CD14-positive monocyte (primary cell): ENCODE measurements around the gene CHRM2. TPM values are rescaled to one million over a fixed set of nuclear protein-coding genes. Genes with fewer than 3 reads are reported as not detected.

Experiments
- DNase-seq, 3 donors: peaks; one replicate each; pipeline ENCODE4 v3.0.0-alpha.2; 2011 to 2022
- H2AFZ ChIP-seq: 2 replicates; pipeline ENCODE4 v1.6.0; 2012; ENCODE audit warnings: mild to moderate bottlenecking, low read depth, low read length, inconsistent platforms; ENCODE audit not compliant: insufficient read depth, poor library complexity, severe bottlenecking
- H3K27ac ChIP-seq, 2 donors: 1 replicate in 1 of 2; 2 replicates in 1 of 2; pipeline ENCODE4 v1.5.1; 2012 to 2013; ENCODE audit warnings: low read length in 2 of 2, control low read depth in 1 of 2, inconsistent platforms in 1 of 2, low read depth in 1 of 2, mild to moderate bottlenecking in 1 of 2
- H3K27me3 ChIP-seq, 2 donors: one replicate each; pipeline versions ENCODE4 v1.6.0 to v1.6.1; 2011 to 2013; ENCODE audit warnings: low read length in 2 of 2; ENCODE audit not compliant: control insufficient read depth in 2 of 2, insufficient read depth in 2 of 2
- H3K36me3 ChIP-seq, 2 donors: replicated peaks in 1 of 2; 1 replicate in 1 of 2; 2 replicates in 1 of 2; pipeline versions ENCODE4 v1.5.1 to v1.6.1; 2012 to 2013; ENCODE audit warnings: low read length in 2 of 2, control low read depth in 1 of 2, inconsistent platforms in 1 of 2, mild to moderate bottlenecking in 1 of 2; ENCODE audit not compliant: insufficient read depth in 2 of 2, control insufficient read depth in 1 of 2
- H3K4me1 ChIP-seq, 2 donors: 1 replicate in 1 of 2; 2 replicates in 1 of 2; pipeline versions ENCODE4 v1.5.1 to v1.6.1; 2012 to 2013; ENCODE audit warnings: low read length in 2 of 2, control low read depth in 1 of 2, inconsistent platforms in 1 of 2, mild to moderate bottlenecking in 1 of 2, moderate library complexity in 1 of 2; ENCODE audit not compliant: insufficient read depth in 2 of 2, control insufficient read depth in 1 of 2
- H3K4me2 ChIP-seq: replicated peaks from 2 replicates; pipeline ENCODE3; 2012; ENCODE audit warnings: low read length, moderate library complexity, mild to moderate bottlenecking; ENCODE audit not compliant: poor library complexity, severe bottlenecking; ENCODE audit errors: extremely low read depth
- H3K4me3 ChIP-seq, 3 experiments: fragments of 200-600 bp in 1 of 3; sonication (generic) in 1 of 3; replicated peaks in 1 of 3; 1 replicate in 2 of 3; 2 replicates in 1 of 3; pipeline ENCODE4 v1.5.1; 2011 to 2013; ENCODE audit warnings: low read length in 3 of 3, mild to moderate bottlenecking in 3 of 3, control low read depth in 2 of 3, low read depth in 2 of 3, inconsistent platforms in 1 of 3, moderate library complexity in 1 of 3
- H3K79me2 ChIP-seq: 2 replicates; pipeline ENCODE4 v1.6.0; 2012; ENCODE audit warnings: mild to moderate bottlenecking, control low read depth, inconsistent platforms, low read length, moderate library complexity; ENCODE audit not compliant: insufficient read depth
- H3K9ac ChIP-seq: 2 replicates; pipeline ENCODE4 v1.6.0; 2017; ENCODE audit warnings: low read length, mild to moderate bottlenecking; ENCODE audit not compliant: insufficient read depth, poor library complexity, severe bottlenecking
- H3K9me3 ChIP-seq, 2 donors: replicated peaks in 1 of 2; 1 replicate in 1 of 2; 2 replicates in 1 of 2; pipeline versions ENCODE4 v1.5.1 to v1.6.1; 2012 to 2013; ENCODE audit warnings: low read length in 2 of 2, control low read depth in 1 of 2; ENCODE audit not compliant: control insufficient read depth in 1 of 2, insufficient read depth in 1 of 2
- H4K20me1 ChIP-seq: 2 replicates; pipeline ENCODE4 v1.6.0; 2012; ENCODE audit warnings: mild to moderate bottlenecking, low read length, control low read depth, moderate library complexity; ENCODE audit not compliant: insufficient read depth
- H3K27ac Mint-ChIP-seq, 7 donors: one replicate each; pipeline ENCODE4 v1.8.0; 2020; ENCODE audit warnings: mild to moderate bottlenecking in 7 of 7, mixed read lengths in 7 of 7, moderate library complexity in 6 of 7, inconsistent platforms in 2 of 7
- H3K27me3 Mint-ChIP-seq, 3 donors: one replicate each; pipeline ENCODE4 v1.8.0; 2021 to 2022; ENCODE audit warnings: low read depth in 3 of 3, mild to moderate bottlenecking in 3 of 3, mixed read lengths in 3 of 3, moderate library complexity in 3 of 3, inconsistent platforms in 1 of 3
- H3K36me3 Mint-ChIP-seq, 2 donors: one replicate each; pipeline ENCODE4 v1.8.0; 2020; ENCODE audit warnings: mixed read lengths in 2 of 2, inconsistent platforms in 1 of 2, mild to moderate bottlenecking in 1 of 2
- H3K4me1 Mint-ChIP-seq: one replicate; pipeline ENCODE4 v1.8.0; 2020; ENCODE audit warnings: mild to moderate bottlenecking, mixed read lengths
- H3K4me3 Mint-ChIP-seq, 2 donors: one replicate each; pipeline ENCODE4 v1.8.0; 2020; ENCODE audit warnings: mild to moderate bottlenecking in 2 of 2, mixed read lengths in 2 of 2, moderate library complexity in 1 of 2
- H3K9me3 Mint-ChIP-seq, 7 donors: one replicate each; pipeline ENCODE4 v1.8.0; 2020 to 2022; ENCODE audit warnings: mixed read lengths in 7 of 7, mild to moderate bottlenecking in 6 of 7, moderate library complexity in 6 of 7, inconsistent platforms in 2 of 7
- CTCF ChIP-seq: fragments of 200-600 bp; IDR thresholded peaks from one replicate; pipeline ENCODE4 v1.8.0; 2022; ENCODE audit warnings: antibody characterized with exemption, mild to moderate bottlenecking
- WGBS: methylation state at CpG from one replicate; pipeline ENCODE4 v1.1.5; 2013; ENCODE audit warnings: missing lambda C conversion rate; ENCODE audit not compliant: insufficient coverage; 5-methylcytosine and 5-hydroxymethylcytosine counted together
- intact Hi-C, 2 donors: fragments of 100-400 bp; cut with micrococcal nuclease; formaldehyde crosslinking; loops; one replicate each; pipeline versions ENCODE4 v1.15.0 to v1.15.1; 2023
- polyA plus RNA-seq, 3 donors: library from polyadenylated mRNA; depleted of rRNA in 1 of 3; unstranded in 2 of 3; stranded (reverse) in 1 of 3; fragments of 300-500 nt in 2 of 3; fragments of >200 nt in 1 of 3; fragmentation: Illumina TruSeq in 2 of 3; gene quantifications; 1 replicate in 2 of 3; 2 replicates in 1 of 3; pipeline ENCODE4 v1.2.3, GENCODE V29; 2012 to 2021

The CHRM2 gene
- polyA plus RNA-seq, 3 donors, result not detected

- H3K27ac Mint-ChIP-seq, result no peak overlapping the region
- TF ChIP-seq CTCF, result no peak
Measured at GRCh38 chr7:137001041-137001440, 132.6 kb downstream of the CHRM2 start.

GRCh38 chr7:137001478-137001877, 133.0 kb downstream of the CHRM2 start:
- H3K27ac Mint-ChIP-seq, result no peak overlapping the region
- H3K36me3 ChIP-seq, result no peaks in the 10 kb centered on the region
- H3K9ac ChIP-seq, result no peak overlapping the region
- H3K36me3 Mint-ChIP-seq, result no peaks in the 10 kb centered on the region
- H3K9me3 ChIP-seq, result no peaks in the 10 kb centered on the region
- H3K4me1 ChIP-seq, result no peaks in the 10 kb centered on the region
- H3K27me3 Mint-ChIP-seq, result no peaks in the 10 kb centered on the region
- intact Hi-C loops, result no loop called here
- no peak overlapping the region for H3K4me3 ChIP-seq
- WGBS, result no CpG with 5 or more reads among the region's 3 CpGs
- no peak for DNase-seq
- no peaks in the 10 kb centered on the region for H3K27me3 ChIP-seq
- no peak for TF ChIP-seq CTCF
- H3K27ac ChIP-seq, result no peak overlapping the region
- H2AFZ ChIP-seq, result no peak overlapping the region
- H4K20me1 ChIP-seq, result no peaks in the 10 kb centered on the region
- peaks cover 0 to 6% (median 2%) of the 10 kb centered on the region in 7 donors for H3K9me3 Mint-ChIP-seq
- no peak overlapping the region for H3K4me3 Mint-ChIP-seq
- H3K4me2 ChIP-seq, result no peak overlapping the region
- no peaks in the 10 kb centered on the region for H3K4me1 Mint-ChIP-seq
- no peaks in the 10 kb centered on the region for H3K79me2 ChIP-seq

More at GRCh38 chr7:137001041-137001440, 132.6 kb downstream of the CHRM2 start:
- Histone ChIP-seq H2AFZ (no peak overlapping the region), H3K9ac (no peak overlapping the region), H3K4me2 (no peak overlapping the region), H3K36me3 (no peaks in the 10 kb centered on the region), H3K4me3 (no peak overlapping the region), H3K27ac (no peak overlapping the region), H3K27me3 (no peaks in the 10 kb centered on the region), H3K4me1 (no peaks in the 10 kb centered on the region), H4K20me1 (no peaks in the 10 kb centered on the region), H3K9me3 (no peaks in the 10 kb centered on the region), H3K79me2 (no peaks in the 10 kb centered on the region)
- Mint-ChIP-seq H3K9me3 (peaks cover 0 to 4% (median 2%) of the 10 kb centered on the region in 7 donors), H3K4me3 (no peak overlapping the region), H3K4me1 (no peaks in the 10 kb centered on the region), H3K27me3 (no peaks in the 10 kb centered on the region), H3K36me3 (no peaks in the 10 kb centered on the region)
- DNase-seq, result no peak
- intact Hi-C loops, result no loop called here
- no CpG with 5 or more reads among the region's 2 CpGs for WGBS
